ENCODE measurements around the gene SRGAP1. TPM values are rescaled to one million over a fixed set of nuclear protein-coding genes. Genes with fewer than 3 reads are reported as not detected.
"Not testable (repeated sequence)": the region's sequence is repeated elsewhere in the genome, so short reads cannot be mapped to it uniquely, and the experiment has no call there.

SRGAP1 gene
- total RNA-seq, 1 donor from 2014 or later: 0.22 TPM

DNA sequence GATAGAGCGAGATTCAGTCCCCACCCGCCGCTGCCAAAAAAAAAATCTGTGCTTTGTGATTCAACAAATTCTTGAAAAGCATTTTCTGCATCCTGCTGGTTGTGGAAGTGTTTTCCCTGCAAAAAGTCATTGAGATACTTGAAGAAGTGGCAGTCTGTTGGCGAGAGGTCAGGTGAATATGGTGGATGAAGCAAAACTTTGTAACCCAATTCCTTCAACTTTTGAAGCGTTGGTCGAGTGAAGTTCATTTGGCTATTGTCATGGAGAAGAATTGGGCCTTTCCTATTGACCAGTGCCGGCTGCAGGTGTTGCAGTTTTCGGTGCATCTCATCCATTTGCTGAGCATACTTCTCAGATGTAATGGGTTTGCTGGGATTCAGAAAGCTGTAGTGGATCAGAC is 20.9 kb downstream of the SRGAP1 start:
- intact Hi-C loops (cut with micrococcal nuclease): no loop called here

- intact Hi-C loops (cut with micrococcal nuclease): no loop called here
Measured at GRCh38 chr12:63867053-63867452, 22.6 kb downstream of the SRGAP1 start.

- intact Hi-C loops (cut with micrococcal nuclease): no loop called here
Measured at GRCh38 chr12:63869656-63870055, 25.2 kb downstream of the SRGAP1 start.

DNA sequence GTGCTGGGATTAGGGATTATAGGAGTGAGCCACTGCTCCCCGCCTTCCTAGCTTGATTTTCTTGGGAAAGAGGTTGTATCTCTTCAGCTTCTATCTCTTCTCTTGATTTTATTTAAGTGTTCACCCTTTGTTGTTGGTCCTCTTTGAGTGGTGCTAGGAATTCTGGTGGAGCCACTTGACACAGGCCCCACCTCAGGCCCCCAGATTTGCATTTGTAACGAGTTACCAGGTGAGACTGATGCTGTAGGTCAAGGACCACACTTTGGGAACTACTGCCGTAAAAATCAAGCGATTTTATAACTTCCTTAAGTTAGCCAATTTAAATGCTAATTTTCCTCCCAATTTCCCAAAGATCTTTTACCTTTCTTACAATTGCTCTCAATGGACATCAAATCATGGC is 26.3 kb downstream of the SRGAP1 start:
- intact Hi-C loops (cut with micrococcal nuclease): no loop called here

- intact Hi-C loops (cut with micrococcal nuclease): no loop called here
Measured at GRCh38 chr12:63874897-63875480, 30.5 kb downstream of the SRGAP1 start.

DNA sequence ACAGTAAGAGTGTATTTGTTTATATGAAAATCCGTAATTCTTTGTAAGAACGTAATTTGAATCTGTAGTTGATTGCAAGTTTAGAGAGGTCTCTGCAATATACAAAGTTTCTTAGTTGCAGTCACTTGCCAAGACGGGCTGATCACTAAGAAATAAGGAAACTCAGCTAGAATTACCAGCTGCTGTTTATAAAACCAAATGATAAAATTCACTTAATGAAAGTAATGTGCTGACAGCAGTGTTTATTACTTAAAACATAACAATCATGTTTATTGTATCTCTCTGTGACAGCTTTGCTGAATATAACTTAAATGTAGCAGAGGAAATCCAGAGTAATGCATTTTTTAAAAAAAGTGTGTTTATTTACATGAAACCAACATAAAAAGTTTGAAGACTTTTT is 31.2 kb downstream of the SRGAP1 start:
- intact Hi-C loops (cut with micrococcal nuclease): no loop called here

DNA sequence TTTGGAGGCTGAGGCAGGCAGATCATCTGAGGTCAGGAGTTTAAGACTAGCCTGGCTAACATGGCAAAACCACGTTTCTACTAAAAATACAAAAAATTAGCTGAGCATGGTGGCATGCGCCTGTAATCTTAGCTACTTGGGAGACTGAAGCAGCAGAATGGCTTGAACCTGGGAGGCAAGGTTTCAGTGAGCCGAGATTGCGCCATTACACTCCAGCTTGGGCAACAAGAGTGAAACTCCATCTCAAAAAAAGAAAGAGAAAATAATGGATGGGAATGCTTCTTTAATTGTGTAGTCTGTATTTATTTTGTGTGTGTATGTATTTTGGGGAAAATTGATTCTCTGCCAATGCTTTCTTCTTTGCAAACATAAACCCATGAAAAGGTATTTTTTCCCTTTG is 32.5 kb downstream of the SRGAP1 start:
- intact Hi-C loops (cut with micrococcal nuclease): no loop called here

DNA sequence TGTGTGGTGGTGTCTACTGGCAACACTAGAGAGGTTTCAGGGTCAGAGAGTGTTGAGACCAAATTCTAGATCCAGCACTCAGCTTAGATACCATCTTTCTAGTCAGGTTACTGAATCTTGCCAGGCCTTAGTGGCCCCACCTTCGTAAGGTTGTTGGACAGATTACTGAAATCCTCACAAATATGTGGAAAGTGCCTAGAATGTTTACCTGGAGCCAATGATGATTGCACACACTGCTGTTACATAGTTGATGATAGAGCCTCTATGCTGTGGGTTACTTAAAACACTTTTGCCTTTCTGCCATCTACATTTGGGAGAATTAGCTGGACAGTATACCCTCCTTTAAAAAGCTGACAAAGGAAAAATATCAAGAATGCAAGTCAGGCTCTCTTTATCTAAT is 33.2 kb downstream of the SRGAP1 start:
- intact Hi-C loops (cut with micrococcal nuclease): no loop called here

GRCh38 chr12:63880235-63880634 is 35.7 kb downstream of the SRGAP1 start:
- intact Hi-C loops (cut with micrococcal nuclease): not testable (repeated sequence)

DNA sequence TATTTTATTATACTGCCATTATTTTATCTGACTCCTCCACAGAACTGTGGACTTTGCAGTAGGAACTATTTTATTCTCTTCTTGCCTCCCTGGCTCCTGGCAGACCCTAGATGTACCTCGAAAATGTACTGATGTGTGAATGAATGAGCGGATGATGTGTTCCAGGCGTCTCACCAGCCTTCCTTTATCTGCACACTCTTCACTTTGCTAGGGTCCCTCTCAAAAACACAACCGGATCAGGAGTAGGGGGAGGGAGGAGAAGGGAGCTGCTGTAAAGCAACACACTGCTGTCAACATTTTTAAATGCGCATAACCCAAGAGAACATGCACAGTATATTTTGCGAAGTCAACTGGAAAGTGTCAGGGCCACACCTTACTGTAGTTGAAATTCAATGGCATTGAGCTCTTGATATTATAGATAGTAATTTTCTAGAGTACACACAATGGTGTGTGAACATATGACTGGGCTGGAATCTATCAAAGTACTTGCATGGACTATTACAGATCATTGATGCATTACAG is 36.3 kb downstream of the SRGAP1 start:
- intact Hi-C loops (cut with micrococcal nuclease): no loop called here

GRCh38 chr12:63882844-63883243 is 38.3 kb downstream of the SRGAP1 start:
- intact Hi-C loops (cut with micrococcal nuclease): no loop called here

DNA sequence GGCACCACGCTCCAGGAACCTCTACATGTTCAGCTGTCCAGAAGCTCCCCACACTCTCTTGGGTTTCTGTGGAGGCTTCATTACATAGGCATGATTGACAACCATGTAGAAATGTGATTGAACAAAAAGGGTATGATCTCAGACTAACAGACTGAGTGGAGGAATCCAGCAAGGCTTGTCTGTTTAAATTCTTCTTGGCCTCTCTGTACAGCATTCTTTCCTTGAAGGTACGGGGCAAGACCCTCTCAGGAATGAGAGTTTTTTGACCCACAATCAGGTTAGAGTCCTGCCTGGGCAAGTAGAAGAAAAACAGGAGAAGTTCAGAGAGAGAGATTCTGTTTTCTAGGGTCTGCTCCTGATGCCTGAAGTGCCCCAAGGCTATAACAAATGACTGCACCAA is 40.9 kb downstream of the SRGAP1 start:
- intact Hi-C loops (cut with micrococcal nuclease): no loop called here

DNA sequence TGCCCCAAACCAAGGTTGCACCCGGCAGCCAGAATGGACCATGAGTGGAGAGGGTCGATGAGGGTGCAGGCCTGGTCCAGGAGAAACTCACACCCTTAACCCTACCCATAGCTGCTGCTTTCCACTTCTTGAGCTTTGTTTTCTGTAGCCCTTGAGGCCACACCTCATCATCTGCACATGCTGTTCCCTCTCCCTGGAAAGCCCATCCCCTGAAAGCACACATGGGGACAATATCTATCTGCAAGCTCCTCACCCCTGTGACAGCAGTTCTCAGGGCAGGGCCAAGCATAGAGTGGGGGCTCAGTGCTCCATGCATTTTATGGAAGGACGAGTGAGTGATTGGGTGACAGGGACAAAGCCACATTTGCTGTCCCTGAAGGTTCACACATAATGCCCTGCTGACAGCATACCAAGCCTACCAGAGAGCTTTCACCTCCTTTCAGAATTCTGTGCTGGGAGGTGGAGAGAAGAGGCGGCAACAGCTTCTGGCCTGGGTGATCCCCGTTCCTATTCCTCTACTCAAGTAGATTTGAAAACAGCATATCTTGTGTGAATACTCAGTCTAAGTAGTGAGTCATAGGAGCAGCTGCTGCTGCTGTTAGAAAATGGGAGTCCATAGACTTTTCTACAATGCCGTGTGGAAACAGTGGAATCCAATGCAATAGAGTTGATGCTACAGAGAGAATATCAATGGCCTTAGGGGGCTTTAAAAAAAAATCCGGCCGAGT is 44.6 kb downstream of the SRGAP1 start:
- intact Hi-C loops (cut with micrococcal nuclease): no loop called here

- intact Hi-C loops (cut with micrococcal nuclease): no loop called here
Measured at GRCh38 chr12:63889721-63890509, 45.4 kb downstream of the SRGAP1 start.

DNA sequence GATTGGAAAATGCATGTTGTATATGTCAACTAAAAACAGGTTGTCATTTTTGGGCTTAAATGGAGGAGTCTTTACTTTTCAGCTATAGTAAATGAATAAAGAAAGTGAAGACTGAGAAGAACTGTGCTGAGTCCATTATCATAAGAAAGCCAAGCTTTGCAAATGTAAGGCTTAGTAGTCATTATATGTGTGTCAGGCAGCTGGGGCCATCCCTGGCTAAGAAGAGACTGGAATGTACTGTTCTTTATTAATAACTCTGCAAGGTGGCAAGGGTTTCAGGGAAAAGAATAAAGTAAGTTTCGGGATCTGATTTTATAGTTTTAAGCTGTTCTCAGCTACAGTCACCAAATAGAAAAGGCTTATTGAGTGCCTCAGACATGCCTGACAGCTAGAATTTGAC is 48.7 kb downstream of the SRGAP1 start:
- intact Hi-C loops (cut with micrococcal nuclease): no loop called here

- intact Hi-C loops (cut with micrococcal nuclease): no loop called here
Measured at GRCh38 chr12:63894132-63894531, 49.6 kb downstream of the SRGAP1 start.

GRCh38 chr12:63895841-63896240 is 51.3 kb downstream of the SRGAP1 start:
- intact Hi-C loops (cut with micrococcal nuclease): no loop called here

GRCh38 chr12:63897931-63898330 is 53.4 kb downstream of the SRGAP1 start:
- intact Hi-C loops (cut with micrococcal nuclease): no loop called here

DNA sequence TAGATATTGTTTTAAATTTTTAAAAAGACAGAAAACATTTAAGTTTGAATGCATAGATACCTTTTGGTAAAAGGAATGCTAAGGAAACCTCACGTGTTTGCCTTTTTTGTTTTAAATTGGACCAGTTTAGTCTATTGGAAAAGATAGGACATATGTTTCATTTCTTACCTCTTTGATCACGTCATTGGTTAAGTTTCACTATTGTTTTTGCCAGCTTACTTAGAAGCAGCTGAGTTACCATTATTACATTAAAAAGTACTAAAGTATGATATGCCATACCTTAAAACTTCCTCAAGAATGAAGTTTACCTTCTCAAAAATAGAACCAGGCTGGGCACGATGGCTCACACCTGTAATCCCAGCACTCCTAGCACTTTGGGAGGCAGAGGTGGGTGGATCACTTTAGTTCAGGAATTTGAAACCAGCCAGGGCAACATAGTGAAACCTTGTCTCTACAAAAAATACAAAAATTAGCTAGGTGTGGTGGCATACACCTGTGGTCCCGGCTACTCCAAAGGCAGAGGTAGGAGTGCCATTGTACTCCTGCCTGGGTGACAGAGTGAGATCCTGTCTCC is 54.4 kb downstream of the SRGAP1 start:
- intact Hi-C loops (cut with micrococcal nuclease): no loop called here

DNA sequence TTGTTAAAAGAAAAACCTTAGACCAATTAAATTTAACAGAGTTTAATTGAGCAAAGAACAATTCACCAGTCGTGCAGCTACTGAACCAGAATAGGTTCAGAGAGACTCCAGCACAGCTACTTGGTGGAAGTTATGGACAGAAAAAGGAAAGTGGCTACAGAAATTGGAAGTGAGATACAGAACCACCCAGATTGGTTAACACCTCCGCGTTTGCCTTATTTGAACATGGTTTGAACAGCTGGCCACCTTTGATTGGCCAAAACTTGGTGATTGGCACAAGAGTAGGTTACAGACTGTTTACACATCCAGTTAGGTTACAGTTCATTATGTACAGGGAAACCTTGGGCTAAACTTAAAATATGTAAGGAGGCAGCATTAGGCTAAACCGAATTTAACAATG is 54.9 kb downstream of the SRGAP1 start:
- intact Hi-C loops (cut with micrococcal nuclease): no loop called here

GRCh38 chr12:63900922-63901793 is 56.7 kb downstream of the SRGAP1 start:
- intact Hi-C loops (cut with micrococcal nuclease): no loop called here
